Lower leg skin (tissue), 3 donors: ENCODE measurements around the gene CHCHD1.

Experiments used
- POLR2A ChIP-seq, 2 donors: fragments of 450-650 bp; IDR thresholded peaks; one replicate each; pipeline ENCODE4 v1.6.1; 2016 to 2017; ENCODE audit warnings: antibody characterized with exemption in 2 of 2, mild to moderate bottlenecking in 1 of 2, moderate library complexity in 1 of 2
- TF ChIP-seq, protein P1 (sequence below), 3 donors: fragments of 450-650 bp; IDR thresholded peaks; one replicate each; pipeline ENCODE4 v1.5.1; 2016; ENCODE audit warnings: antibody characterized with exemption in 3 of 3, mild to moderate bottlenecking in 3 of 3, moderate library complexity in 2 of 3

DNA sequence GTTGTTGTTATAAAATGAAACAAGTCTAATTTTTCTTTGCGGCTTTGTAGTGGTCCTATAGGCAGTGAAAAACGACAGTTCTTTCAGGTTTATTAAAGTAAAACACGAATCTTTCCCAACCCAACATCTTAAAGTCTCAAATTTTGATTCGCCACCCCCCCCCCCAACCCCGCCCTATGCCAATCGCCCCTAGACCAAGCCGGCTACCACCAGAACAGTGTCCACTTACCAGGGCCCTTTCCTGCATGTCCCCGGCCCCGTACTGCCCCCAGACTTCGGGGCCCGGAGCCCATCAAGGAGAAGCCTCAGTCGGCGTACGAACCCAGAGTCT, 335 bp upstream of the CHCHD1 start:
- TF ChIP-seq, protein P1, sequence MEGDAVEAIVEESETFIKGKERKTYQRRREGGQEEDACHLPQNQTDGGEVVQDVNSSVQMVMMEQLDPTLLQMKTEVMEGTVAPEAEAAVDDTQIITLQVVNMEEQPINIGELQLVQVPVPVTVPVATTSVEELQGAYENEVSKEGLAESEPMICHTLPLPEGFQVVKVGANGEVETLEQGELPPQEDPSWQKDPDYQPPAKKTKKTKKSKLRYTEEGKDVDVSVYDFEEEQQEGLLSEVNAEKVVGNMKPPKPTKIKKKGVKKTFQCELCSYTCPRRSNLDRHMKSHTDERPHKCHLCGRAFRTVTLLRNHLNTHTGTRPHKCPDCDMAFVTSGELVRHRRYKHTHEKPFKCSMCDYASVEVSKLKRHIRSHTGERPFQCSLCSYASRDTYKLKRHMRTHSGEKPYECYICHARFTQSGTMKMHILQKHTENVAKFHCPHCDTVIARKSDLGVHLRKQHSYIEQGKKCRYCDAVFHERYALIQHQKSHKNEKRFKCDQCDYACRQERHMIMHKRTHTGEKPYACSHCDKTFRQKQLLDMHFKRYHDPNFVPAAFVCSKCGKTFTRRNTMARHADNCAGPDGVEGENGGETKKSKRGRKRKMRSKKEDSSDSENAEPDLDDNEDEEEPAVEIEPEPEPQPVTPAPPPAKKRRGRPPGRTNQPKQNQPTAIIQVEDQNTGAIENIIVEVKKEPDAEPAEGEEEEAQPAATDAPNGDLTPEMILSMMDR (IDR thresholded peaks at IDR 0.05), result no peak
- no peak for TF ChIP-seq POLR2A (IDR thresholded peaks at IDR 0.05)
